Right kidney (tissue), 1 donor: ENCODE measurements around the gene MPPED1.

Experiments
- DNase-seq: peaks from one replicate; pipeline ENCODE4 v3.0.0-alpha.2; 2016

The MPPED1 gene

GRCh38 chr22:43448048-43448447, 36.2 kb downstream of the MPPED1 start:
- DNase-seq = no peak

DNA sequence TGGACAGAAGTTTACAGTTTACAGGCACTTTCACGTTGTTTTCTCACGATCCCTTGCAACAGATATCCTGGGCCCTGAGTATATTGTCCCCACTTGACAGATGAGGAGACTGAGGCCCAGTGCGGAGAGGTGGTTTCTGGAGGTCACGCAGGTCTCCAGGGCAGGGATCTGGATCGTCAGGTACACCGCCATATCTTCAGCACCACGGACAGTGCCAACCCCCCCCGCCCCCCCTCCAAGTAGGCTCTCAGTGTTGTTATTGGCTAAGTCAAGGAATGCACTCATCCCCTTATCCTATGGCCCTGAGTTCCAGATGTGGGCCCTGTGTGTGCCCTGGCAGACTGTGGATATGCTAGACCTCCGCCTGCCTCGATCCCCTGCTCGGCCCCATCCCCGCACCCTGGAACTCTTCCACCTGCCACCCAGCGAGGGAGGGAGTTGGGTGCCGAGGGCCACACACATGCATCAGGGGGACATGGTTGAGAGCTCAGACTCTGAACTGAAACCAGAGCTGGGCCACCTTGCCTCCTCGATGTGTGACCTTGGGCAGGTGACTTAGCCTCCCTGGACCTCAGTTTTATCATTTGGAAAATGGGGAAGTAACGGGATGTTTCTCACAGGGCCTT, 37.5 kb downstream of the MPPED1 start:
- no peak for DNase-seq

GRCh38 chr22:43449831-43450225, 38.0 kb downstream of the MPPED1 start:
- no peak for DNase-seq

DNA sequence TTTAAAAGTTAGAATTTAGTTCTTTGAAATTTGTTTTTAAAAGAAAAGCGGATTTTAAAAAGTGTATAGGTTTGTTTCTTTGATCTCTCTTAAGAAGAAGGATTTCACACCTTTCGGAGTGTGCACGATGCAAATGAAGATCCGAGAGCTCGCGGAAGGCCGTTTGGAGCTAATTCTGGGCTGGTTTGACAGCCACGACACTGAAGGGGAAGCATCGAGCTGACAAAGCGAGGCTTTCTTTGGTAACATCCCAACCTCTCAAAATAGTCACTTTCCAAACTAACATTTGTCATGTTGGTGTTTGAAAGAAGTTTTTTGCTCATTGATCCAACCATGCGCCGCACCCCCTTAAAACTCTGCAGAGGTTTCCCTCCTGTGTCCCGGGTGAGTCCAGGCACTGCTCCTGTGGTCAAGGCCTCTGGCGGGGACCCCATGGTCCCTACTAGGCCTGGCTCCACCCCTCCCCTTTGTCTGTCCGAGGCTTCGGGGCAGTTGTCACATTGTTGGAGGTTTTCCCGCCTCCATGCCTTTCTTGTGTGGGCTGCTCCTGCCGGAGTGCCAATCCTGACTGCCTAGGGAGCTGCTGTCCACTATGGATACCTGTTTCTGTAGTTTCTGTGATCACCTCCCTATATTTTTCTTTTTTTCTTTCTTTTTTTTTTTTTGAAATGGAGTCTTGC, 39.7 kb downstream of the MPPED1 start:
- DNase-seq = no peak

GRCh38 chr22:43455846-43456245, 44.0 kb downstream of the MPPED1 start:
- DNase-seq = no peak

DNA sequence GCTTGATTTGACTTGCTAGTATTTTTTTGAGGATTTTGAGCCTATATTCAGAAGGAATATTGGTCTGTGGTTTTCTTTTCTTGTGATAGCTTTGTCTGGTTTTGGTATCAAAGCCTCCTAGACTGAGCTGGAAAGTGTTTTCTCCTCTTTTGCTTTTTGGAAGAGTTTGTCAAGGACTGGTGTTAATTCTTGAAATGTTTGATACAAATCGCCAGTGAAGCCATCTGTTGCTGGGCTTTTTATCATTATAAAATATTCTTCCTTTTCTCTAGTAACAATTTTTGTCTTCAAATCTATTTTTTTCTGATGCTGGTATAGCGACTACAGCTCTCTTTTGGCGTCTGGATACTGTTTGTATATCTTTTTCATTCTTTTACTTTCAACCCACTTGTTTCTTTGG, 45.2 kb downstream of the MPPED1 start:
- no peak for DNase-seq

DNA sequence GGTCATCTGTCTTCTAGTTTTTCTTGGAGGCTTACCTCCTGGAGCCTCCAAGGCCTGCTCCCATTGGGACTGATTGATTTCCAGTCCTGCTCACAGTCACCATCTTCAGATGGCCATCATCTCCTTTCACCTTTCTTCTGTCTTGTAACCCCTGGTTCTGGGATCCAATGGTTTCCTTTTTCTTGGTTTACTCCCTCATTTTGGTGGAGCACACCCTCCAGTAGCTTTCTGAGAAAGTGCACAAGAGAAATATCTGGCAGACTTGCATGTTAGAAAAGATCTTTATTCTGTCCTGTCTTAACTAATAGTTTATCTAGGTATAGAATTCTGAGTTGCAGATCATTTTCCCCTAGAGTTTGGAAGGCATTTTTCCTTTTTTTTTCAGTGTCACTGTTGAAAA, 50.9 kb downstream of the MPPED1 start:
- DNase-seq = no peak

GRCh38 chr22:43464809-43465208, 53.0 kb downstream of the MPPED1 start:
- DNase-seq = no peak

GRCh38 chr22:43465291-43466015, 53.6 kb downstream of the MPPED1 start:
- no peak for DNase-seq

GRCh38 chr22:43466710-43467109, 54.9 kb downstream of the MPPED1 start:
- DNase-seq = no peak

- no peak for DNase-seq
Observed at GRCh38 chr22:43467216-43467940, 55.6 kb downstream of the MPPED1 start.

GRCh38 chr22:43470253-43470652, 58.4 kb downstream of the MPPED1 start:
- DNase-seq = no peak

- no peak for DNase-seq
Observed at GRCh38 chr22:43470941-43471585, 59.2 kb downstream of the MPPED1 start.

- no peak for DNase-seq
Observed at GRCh38 chr22:43471606-43472135, 59.9 kb downstream of the MPPED1 start.

- DNase-seq = no peak
Observed at GRCh38 chr22:43473031-43473430, 61.2 kb downstream of the MPPED1 start.

DNA sequence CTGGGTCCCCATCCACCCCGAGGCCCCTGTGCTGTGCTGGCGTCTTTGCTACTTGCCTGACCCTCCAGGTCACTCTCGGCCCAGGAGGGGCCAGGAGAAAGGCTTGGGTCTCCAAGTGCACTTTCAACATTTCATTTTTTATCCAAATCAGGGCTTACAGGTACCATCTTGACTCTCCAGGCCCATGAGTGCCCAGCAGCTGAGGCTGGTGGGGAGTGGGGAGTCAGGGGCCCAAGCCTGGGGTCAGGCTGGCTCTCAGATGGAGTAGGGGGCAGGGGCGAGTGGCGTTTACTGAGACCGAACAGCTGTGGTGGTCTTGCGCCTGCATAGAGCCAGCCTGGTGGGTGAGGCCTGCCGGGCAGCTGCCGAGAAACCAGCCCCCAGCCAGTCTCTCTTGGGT, 61.6 kb downstream of the MPPED1 start:
- DNase-seq = no peak

- DNase-seq = no peak
Observed at GRCh38 chr22:43474161-43475101, 62.6 kb downstream of the MPPED1 start.

DNA sequence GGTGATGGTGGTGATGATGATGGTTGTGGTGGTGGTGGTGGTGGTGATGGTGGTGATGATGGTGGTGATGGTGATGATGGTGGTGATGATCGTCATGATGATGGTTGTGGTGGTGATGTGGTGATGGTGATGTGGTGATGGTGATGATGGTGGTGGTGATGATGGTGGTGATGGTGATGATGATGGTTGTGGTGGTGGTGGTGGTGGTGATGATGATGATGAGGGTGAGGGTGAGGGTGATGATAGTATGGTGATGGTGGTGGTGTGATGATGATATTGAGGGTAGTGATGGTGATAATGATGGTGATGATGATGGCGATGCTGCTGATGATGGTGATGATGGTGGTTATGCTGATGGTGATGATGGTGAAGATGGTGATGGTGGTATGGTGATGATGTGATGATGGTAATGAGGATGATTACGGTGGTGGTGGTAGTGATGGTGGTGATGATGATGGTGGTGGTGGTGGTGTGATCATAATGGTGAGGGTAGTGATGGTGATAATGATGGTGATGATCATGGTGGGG, 63.8 kb downstream of the MPPED1 start:
- no peak for DNase-seq

DNA sequence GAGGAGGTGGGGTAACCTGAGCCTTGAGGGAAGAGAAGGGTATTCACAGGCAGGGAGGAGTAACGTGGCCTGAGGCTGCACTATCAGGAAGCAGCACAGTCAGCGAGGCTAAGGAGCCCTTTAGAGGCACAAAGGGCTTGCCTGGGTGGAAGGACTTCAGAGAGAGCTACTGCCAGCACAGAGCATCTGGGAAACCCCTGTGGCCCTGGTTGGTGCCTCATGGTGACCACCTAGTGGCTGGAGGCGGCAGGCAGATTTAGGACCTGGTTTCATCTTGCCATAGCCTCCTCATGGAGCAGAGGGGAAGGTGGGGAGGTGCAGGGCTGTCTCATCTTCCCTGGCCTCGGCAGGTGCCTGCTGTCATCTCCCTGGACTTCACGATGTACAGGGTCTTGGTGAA, 64.5 kb downstream of the MPPED1 start:
- DNase-seq = no peak
